GM12878 (cell line): Measurements from ENCODE around the gene SSH2. TPM values are rescaled to one million over a fixed set of nuclear protein-coding genes. Genes with fewer than 3 reads are reported as not detected.
"Not testable (repeated sequence)": the region's sequence is repeated elsewhere in the genome, so short reads cannot be mapped to it uniquely, and the experiment has no call there.

ENCODE experiments used
- ATAC-seq: fragments of 200-7000 bp; cut with Tn5 transposase; 3 replicates; pipeline ENCODE4 v1.9.1; 2020; ENCODE audit warnings: mild to moderate bottlenecking, moderate library complexity
- BruUV-seq: library from RNA; stranded (reverse); fragments of 400-500 nt; replicated peaks from 2 replicates; lab custom pipeline; 2021; lab: Mats Ljungman, UMichigan
- CTCF ChIA-PET: fragments of 300-600 bp; sonication (Branson Sonifier 250); formaldehyde crosslinking; extraction: SDS; loops from one replicate; lab custom pipeline; 2021; ENCODE audit warnings: inconsistent platforms; lab: Yijun Ruan, JAX
- POLR2A ChIA-PET: fragments of 350-600 bp; formaldehyde crosslinking; extraction: SDS; loops from one replicate; lab custom pipeline; 2021; ENCODE audit warnings: inconsistent platforms; lab: Charles Lee
- RAD21 ChIA-PET: fragments of 300-600 bp; sonication (Branson Sonifier 250); formaldehyde crosslinking; loops from one replicate; lab custom pipeline; 2023; ENCODE audit warnings: antibody characterized with exemption; ENCODE audit not compliant: unreplicated experiment; lab: Charles Lee
- SMC1A ChIA-PET: fragments of 300-600 bp; sonication (Branson Sonifier 250); formaldehyde crosslinking; loops from one replicate; lab custom pipeline; 2023; ENCODE audit not compliant: unreplicated experiment, uncharacterized antibody; lab: Charles Lee
- DNase-seq: peaks from one replicate; pipeline ENCODE4 v3.0.0-alpha.2; 2011; ENCODE audit warnings: low read depth, low spot score
- FAIRE-seq: peaks from 3 replicates; lab custom pipeline; 2011; peaks lifted over from hg19 to GRCh38; lab: Jason Lieb, UNC
- H2AFZ ChIP-seq: 2 replicates; pipeline ENCODE4 v1.6.0; 2011; ENCODE audit warnings: low read depth, low read length, control low read depth; ENCODE audit not compliant: control insufficient read depth
- H3K27ac ChIP-seq: 2 replicates; pipeline ENCODE4 v1.5.1; 2011; ENCODE audit warnings: control low read depth; ENCODE audit not compliant: control insufficient read depth, insufficient read depth
- H3K27me3 ChIP-seq, 2 experiments: replicated peaks in 1 of 2; 2 replicates each; pipeline versions ENCODE4 v1.6.0 to v1.6.1; 2011; ENCODE audit warnings: low read length in 1 of 2; ENCODE audit not compliant: control insufficient read depth in 2 of 2, insufficient read depth in 2 of 2
- H3K36me3 ChIP-seq, 2 experiments: 2 replicates each; pipeline ENCODE4 v1.5.1; 2011; ENCODE audit warnings: low read length in 1 of 2; ENCODE audit not compliant: control insufficient read depth in 2 of 2, insufficient read depth in 2 of 2
- H3K4me1 ChIP-seq: 2 replicates; pipeline ENCODE4 v1.6.1; 2011; ENCODE audit warnings: mild to moderate bottlenecking, low read length, moderate library complexity, mixed read lengths; ENCODE audit not compliant: control insufficient read depth, insufficient read depth
- H3K4me2 ChIP-seq: 2 replicates; pipeline ENCODE4 v1.6.0; 2011; ENCODE audit warnings: control low read depth; ENCODE audit not compliant: control insufficient read depth, insufficient read depth
- H3K4me3 ChIP-seq: fragments of 200-600 bp; sonication (generic); 2 replicates; pipeline ENCODE4 v1.5.1; 2016
- H3K79me2 ChIP-seq: 2 replicates; pipeline ENCODE4 v1.6.0; 2011; ENCODE audit warnings: low read length; ENCODE audit not compliant: control insufficient read depth, insufficient read depth
- H3K9ac ChIP-seq: 2 replicates; pipeline ENCODE4 v1.8.0; 2011; ENCODE audit warnings: low read length, control low read depth, mixed read lengths; ENCODE audit not compliant: control insufficient read depth, insufficient read depth
- H3K9me3 ChIP-seq: replicated peaks from 3 replicates; pipeline ENCODE4 v1.5.1; 2011; ENCODE audit warnings: mild to moderate bottlenecking, low read length; ENCODE audit not compliant: control insufficient read depth, insufficient read depth
- H4K20me1 ChIP-seq: 2 replicates; pipeline ENCODE4 v1.6.0; 2011; ENCODE audit not compliant: control insufficient read depth, insufficient read depth
- CHD4 ChIP-seq: fragments of 200-600 bp; sonication (generic); IDR thresholded peaks from 2 replicates; pipeline ENCODE4 v1.6.1; 2016; ENCODE audit warnings: mild to moderate bottlenecking
- E2F4 ChIP-seq: IDR thresholded peaks from 2 replicates; pipeline ENCODE4 v1.6.1; 2012; ENCODE audit warnings: low read depth, low read length, improper control_type of control experiment
- GATAD2B ChIP-seq: fragments of 450-650 bp; conservative IDR thresholded peaks from 2 replicates; pipeline ENCODE4 v1.6.1; 2017; ENCODE audit warnings: low read depth, mild to moderate bottlenecking, moderate library complexity
- KDM1A ChIP-seq: fragments of 200-600 bp; sonication (generic); IDR thresholded peaks from 2 replicates; pipeline ENCODE4 v1.6.1; 2016; ENCODE audit warnings: borderline replicate concordance
- LARP7 ChIP-seq: fragments of 450-650 bp; IDR thresholded peaks from 2 replicates; pipeline ENCODE4 v1.6.1; 2017; ENCODE audit warnings: mild to moderate bottlenecking
- NBN ChIP-seq: fragments of 450-650 bp; IDR thresholded peaks from 2 replicates; pipeline ENCODE4 v1.6.1; 2016
- NR2F1 ChIP-seq: fragments of 450-650 bp; conservative IDR thresholded peaks from 2 replicates; pipeline ENCODE4 v1.6.1; 2017; ENCODE audit warnings: mild to moderate bottlenecking
- PBX3 ChIP-seq: IDR thresholded peaks from 2 replicates; pipeline ENCODE4 v1.6.1; 2011; ENCODE audit warnings: mild to moderate bottlenecking, low read depth, low read length, moderate library complexity; ENCODE audit not compliant: insufficient replicate concordance
- RBBP5 ChIP-seq: fragments of 200-600 bp; sonication (generic); conservative IDR thresholded peaks from 2 replicates; pipeline ENCODE4 v1.6.1; 2016
- TARDBP ChIP-seq: IDR thresholded peaks from 2 replicates; pipeline ENCODE4 v1.6.1; 2016; ENCODE audit warnings: borderline replicate concordance
- ZNF217 ChIP-seq: fragments of 450-650 bp; IDR thresholded peaks from 2 replicates; pipeline ENCODE4 v1.6.1; 2017; ENCODE audit warnings: antibody characterized with exemption, mild to moderate bottlenecking
- WGBS: methylation state at CpG from one replicate; pipeline ENCODE4 v1.1.6; 2016; ENCODE audit warnings: low lambda C conversion rate; ENCODE audit not compliant: insufficient replicate concordance, insufficient coverage; ENCODE audit errors: missing lambda C conversion rate; 5-methylcytosine and 5-hydroxymethylcytosine counted together
- in situ Hi-C: fragments of 300-500 bp; cut with MboI; formaldehyde crosslinking; loops from 9 replicates; pipeline ENCODE4 v1.14.3; 2018; ENCODE audit warnings: mixed read lengths
- intact Hi-C: fragments of 100-400 bp; cut with micrococcal nuclease; formaldehyde crosslinking; loops from one replicate; pipeline ENCODE4 v1.14.2; 2022; ENCODE audit not compliant: unreplicated experiment
- polyA plus RNA-seq, 11 experiments: library from polyadenylated mRNA; depleted of rRNA in 4 of 11; unstranded in 6 of 11; stranded (reverse) in 5 of 11; fragments of >200 nt; fragmentation: Nextera tagmentation in 4 of 11; fragmentation: Illumina TruSeq in 1 of 11; extraction: Ambion mirVana in 4 of 11; extraction: Trizol in 1 of 11; gene quantifications; 1 replicate in 1 of 11; 2 replicates in 10 of 11; pipeline versions ENCODE4 v1.2.1 to v1.2.3, GENCODE V29; 2011 to 2016; ENCODE audit warnings: inconsistent platforms in 2 of 11, missing spikeins in 2 of 11, low read depth in 1 of 11
- total RNA-seq, 4 experiments: library from RNA; depleted of rRNA in 3 of 4; stranded (reverse); fragments of >200 nt in 3 of 4; fragmentation: Illumina TruSeq in 1 of 4; extraction: Trizol in 1 of 4; gene quantifications; 2 replicates each; pipeline versions ENCODE4 v1.2.1 to v1.2.3, GENCODE V29; 2013 to 2021

SSH2 gene
- total and polyA plus RNA-seq, 10 of the 15 experiments (the other 5 are each of a cell fraction or from before 2014, with no cell fraction given), result 9.3 to 65.9 (median 34.0) TPM

GRCh38 chr17:29903471-29903870, 26.6 kb downstream of the SSH2 start:
- no peak for DNase-seq
- ChIA-PET CTCF (interaction anchor here (0.8 to 1.8 kb wide), 2 partner anchors 19 to 95 kb away, joined by 3 to 4 read pairs; no protein-coding TSS in a partner anchor), RAD21 (interaction anchor here (0.9 kb wide), 1 partner anchor 28 kb away, joined by 8 read pairs; no protein-coding TSS in a partner anchor), SMC1A (interaction anchor here (0.6 to 1.5 kb wide), 3 partner anchors 9 to 195 kb away, joined by 3 to 5 read pairs (median 3); no protein-coding TSS in a partner anchor), POLR2A (no interaction called here)
- H4K20me1 ChIP-seq, result no peaks in the 10 kb centered on the region
- no peaks in the 10 kb centered on the region for H3K36me3 ChIP-seq
- FAIRE-seq, result no peak
- intact Hi-C loops (no loop called here), in situ Hi-C loops (no loop called here)
- H3K4me2 ChIP-seq, result no peak overlapping the region
- H2AFZ ChIP-seq, result no peak overlapping the region
- TF ChIP-seq TARDBP, result no peak
- TF ChIP-seq RBBP5, result no peak
- no peak for TF ChIP-seq E2F4
- no peak for TF ChIP-seq NBN
- TF ChIP-seq GATAD2B, result no peak
- no peak for TF ChIP-seq NR2F1
- TF ChIP-seq ZNF217, result no peak
- no peak for TF ChIP-seq KDM1A
- TF ChIP-seq CHD4, result no peak
- TF ChIP-seq LARP7, result no peak
- no peak for TF ChIP-seq PBX3
- WGBS, result 91% methylated on average over 2 of the region's 2 CpGs
- BruUV-seq, result no TSS peak
- no peak for ATAC-seq
- peaks cover 9% of the 10 kb centered on the region; the same call in 2 of the 3 replicates for H3K9me3 ChIP-seq
- no peaks in the 10 kb centered on the region for H3K27me3 ChIP-seq
- H3K27ac ChIP-seq, result no peak overlapping the region
- no peak overlapping the region for H3K4me3 ChIP-seq
- H3K4me1 ChIP-seq, result no peaks in the 10 kb centered on the region
- no peak overlapping the region for H3K9ac ChIP-seq
- no peaks in the 10 kb centered on the region; the same call in 1 of the 2 replicates for H3K79me2 ChIP-seq

GRCh38 chr17:29897136-29897535, 32.9 kb downstream of the SSH2 start:
- in situ Hi-C loops, CTCF ChIA-PET: not testable (repeated sequence)

More at GRCh38 chr17:29897136-29897535, 32.9 kb downstream of the SSH2 start:
- H3K27ac ChIP-seq, H3K4me3 ChIP-seq, ATAC-seq, H4K20me1 ChIP-seq, H2AFZ ChIP-seq, RAD21 ChIA-PET, intact Hi-C loops, BruUV-seq, SMC1A ChIA-PET, H3K4me2 ChIP-seq, H3K79me2 ChIP-seq, FAIRE-seq, H3K9ac ChIP-seq, H3K9me3 ChIP-seq, POLR2A ChIA-PET, H3K36me3 ChIP-seq, H3K27me3 ChIP-seq, H3K4me1 ChIP-seq, DNase-seq: not testable (repeated sequence)
- 78% methylated on average over 4 of the region's 4 CpGs for WGBS
